Measurements from ENCODE around the gene LSP1.
"Not testable (repeated sequence)": the region's sequence is repeated elsewhere in the genome, so short reads cannot be mapped to it uniquely, and the experiment has no call there.

Gene LSP1

GRCh38 chr11:1879342-1879940 lies 26.6 kb downstream of the LSP1 start:
- DNase-seq = no peak

- no peak for DNase-seq
Measured at GRCh38 chr11:1879941-1880720, 27.2 kb downstream of the LSP1 start.

GRCh38 chr11:1880746-1881441 lies 28.0 kb downstream of the LSP1 start:
- DNase-seq = no peak

DNA sequence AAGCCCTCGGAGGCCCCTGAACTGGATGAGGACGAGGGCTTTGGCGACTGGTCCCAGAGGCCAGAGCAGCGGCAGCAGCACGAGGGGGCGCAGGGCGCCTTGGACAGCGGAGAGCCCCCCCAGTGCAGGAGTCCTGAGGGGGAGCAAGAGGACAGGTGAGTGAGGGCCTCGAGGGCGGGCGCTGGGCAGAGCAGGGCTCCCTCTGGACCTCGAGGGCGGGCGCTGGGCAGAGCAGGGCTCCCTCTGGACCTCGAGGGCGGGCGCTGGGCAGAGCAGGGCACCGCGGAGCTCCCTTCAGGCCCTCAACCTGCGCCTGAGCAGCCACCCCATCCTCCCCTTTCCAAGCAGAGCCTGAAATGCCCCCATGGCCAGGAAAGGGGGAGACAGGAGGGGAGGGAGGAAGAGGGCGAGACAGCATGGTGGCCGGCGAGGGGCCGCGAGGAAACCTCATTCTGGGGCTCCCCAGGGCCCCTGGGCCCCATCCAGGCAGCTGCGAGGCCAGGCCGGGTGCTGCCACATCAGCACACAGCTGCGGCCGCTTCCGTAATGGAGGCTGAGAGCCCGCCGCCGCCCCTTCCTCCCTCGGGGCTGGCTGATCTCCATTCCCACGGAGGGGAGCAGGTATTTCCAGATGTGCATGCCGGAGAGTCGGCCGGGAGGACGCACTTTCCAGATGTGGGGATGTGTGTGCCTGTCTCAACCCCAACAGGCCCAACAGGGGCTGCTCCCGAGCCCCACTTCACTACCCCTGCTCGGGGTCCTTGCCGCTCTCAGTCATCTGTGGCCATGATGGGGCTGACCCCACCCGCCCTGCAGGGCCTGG lies 28.8 kb downstream of the LSP1 start:
- DNase-seq = no peak

- DNase-seq = peak; percentile 68
Measured at GRCh38 chr11:1882265-1883238, 29.7 kb downstream of the LSP1 start.

- no peak for DNase-seq
Measured at GRCh38 chr11:1883346-1884302, 30.7 kb downstream of the LSP1 start.

- DNase-seq = no peak
Measured at GRCh38 chr11:1884303-1884700, 31.4 kb downstream of the LSP1 start.

DNA sequence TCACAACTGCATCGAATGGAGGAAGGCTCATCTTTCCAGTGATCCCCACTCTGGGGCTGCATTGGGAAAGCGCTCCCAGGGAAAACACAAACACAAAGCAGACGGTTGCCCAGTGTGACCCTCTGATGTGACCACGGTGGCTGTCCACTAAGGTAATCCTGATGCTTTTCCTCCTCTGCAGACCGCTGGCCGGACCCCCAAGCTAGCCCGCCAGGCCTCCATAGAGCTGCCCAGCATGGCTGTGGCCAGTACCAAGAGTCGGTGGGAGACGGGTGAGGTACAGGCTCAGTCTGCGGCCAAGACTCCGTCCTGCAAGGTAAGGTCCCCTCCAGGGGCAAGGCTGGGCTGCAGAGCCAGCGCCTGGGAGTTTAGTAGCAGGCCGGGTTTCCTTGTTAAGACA lies 33.7 kb downstream of the LSP1 start:
- DNase-seq = not testable (repeated sequence)

DNA sequence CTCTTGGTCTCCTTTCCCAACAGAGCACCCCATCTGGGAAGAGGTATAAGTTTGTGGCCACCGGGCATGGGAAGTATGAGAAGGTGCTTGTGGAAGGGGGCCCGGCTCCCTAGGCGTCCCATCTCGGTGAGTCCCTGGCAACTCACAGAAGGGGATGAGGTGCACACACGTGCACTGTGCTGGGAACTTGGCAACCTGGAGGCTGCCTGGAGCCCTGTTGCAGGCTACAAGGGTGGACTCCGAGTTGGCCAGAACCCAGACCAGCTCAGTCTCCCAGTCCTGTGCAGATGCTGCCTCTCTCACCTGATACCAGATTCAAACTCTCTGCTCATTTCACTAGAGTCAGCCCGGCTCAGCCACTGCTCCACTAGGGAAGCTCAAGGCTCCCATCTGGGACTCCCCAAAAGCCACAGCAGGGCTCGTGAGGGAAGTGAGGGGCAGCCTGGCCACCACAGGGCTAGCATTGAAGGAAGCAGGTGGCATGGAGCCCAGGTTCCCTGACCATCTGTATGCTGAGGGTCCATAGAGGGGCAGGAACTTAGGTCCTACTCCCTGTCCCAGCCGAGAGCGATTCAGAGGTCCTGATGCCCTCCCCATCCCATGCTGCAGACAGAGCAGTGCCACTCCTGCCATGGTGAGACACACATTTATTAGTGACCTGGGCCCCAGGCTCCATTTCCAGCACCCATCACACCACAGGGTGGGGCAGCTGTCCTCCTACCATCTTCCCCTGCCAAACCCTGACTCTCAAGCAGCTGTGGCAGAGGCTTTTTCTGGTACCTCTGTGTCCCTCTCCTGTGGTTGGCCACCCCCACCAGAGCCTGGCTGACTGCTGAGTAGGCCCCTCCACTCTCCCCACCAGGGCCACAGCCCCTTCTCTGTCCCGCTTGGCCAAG lies 34.8 kb downstream of the LSP1 start:
- no peak for DNase-seq

DNA sequence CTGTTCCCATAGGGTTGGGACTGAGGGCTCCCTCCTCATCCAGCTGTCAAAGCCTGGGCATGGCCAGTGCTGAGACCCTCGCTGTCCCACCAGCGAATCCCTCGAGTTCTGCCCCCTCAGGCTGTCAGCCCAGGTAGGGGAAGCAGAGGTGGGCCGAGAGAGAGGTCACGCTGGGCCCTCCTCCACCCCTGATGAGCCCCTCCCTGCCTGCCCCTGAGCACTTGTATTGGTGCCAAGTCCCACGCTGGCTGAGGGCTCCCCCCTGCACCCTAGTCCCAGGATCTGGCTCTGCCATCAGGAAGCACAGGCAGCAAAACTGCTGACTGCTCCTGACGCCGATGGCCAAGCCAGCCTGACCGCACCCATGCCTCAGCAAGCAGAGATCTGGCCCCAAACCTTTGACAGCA lies 35.5 kb downstream of the LSP1 start:
- DNase-seq = no peak

DNA sequence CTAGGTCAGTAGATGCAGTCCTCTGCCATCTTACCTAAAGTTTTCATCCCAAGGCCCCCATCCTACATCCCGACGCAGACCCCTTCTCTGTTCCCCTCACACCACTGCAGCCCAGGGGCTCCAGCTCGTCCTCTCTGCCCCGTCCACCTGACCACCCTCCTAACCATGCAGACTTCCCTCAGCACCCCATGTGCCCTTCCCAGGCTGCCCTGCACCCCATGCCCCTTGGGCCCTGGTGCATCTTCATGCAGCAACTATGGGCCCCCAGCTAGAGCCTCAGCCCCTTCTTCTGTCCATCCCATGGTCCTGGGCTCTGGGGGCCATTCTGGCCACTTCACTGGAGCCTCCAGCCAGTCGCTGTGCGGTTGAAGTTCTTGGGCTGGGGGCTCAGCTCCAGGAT lies 35.9 kb downstream of the LSP1 start:
- DNase-seq = no peak

DNA sequence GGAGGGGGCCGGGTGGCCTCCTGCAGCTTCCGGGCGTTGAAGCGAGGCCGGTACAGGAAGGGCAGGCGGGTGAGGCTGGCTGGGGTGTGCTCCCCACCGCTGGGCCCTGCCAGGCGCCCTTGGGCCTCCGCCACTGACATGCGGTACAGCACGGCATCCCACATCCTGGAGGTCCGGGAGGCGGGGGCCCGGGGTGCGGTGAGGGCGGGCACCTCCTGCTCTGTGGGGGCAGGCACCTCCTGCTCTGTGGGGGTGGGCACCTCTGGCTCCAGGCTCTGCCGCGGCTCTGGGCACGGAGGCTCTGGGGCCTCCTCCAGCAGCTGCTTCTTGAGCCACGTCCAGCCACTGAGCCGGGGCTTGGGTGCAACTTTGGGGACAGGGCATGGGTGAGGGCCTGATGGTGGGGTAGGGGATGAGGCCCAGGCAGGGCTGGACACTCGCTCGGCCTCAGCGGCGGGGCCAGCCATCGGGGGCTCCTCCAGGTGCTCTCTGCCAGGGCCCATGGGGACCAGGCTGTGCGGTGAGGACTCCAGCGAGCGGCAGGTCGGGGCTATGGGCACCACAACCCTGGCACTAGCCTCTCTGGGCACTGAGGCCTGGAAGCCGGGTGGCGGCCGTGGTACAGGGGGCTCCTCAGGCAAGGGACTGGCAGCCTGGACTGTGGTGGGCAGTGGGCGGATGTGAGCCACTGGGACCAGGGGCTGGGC lies 36.5 kb downstream of the LSP1 start:
- peak; percentile 43 for DNase-seq

GRCh38 chr11:1889941-1890855 lies 37.3 kb downstream of the LSP1 start:
- DNase-seq = no peak

DNA sequence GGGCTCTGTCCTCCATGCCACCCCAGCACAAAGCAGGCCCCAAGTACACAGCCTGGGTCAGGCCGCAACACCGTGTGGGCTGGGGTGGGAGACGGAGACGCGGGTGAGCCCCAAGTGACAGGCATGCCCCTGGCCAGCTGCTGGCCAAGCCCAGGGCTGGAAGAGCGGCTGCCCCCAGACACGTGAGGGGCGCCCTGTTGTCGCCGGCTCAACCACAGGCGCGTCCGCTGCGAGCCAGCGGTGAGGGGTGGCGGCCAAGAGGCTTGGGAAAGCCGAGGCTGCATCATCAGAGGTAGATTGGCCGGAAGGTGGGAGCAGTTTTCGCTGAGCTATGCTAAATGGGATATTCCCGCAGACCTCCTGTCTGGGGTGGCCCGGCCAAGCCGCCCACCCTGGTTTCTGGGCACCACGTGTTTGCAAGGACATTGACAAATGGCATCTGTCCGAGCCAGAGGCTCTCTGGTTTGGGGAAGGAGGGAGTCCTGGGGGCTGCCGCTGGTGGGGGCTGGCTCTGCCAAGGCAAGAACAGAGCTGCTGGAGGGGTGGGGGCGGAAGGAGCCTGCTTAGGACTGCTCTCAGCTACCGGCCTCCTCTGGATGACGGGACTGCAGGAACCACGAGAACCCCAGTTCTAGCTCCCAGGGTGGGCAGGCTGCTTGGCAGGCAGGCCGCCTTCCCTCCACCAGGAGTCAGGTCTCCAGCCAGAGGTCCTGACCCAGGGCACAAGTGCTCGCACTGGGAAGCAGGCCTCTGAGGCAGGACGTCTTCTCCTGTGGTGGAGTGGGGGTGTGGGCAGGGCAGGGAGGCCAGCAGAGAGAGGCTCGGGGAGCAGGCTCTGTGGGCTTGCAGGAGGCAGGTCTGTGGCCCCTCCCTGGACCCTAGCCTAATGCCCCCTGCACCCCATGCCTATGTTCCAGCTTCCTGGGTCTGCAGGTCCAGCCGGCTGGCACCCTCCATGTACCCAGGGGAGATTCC lies 38.3 kb downstream of the LSP1 start:
- no peak for DNase-seq

DNA sequence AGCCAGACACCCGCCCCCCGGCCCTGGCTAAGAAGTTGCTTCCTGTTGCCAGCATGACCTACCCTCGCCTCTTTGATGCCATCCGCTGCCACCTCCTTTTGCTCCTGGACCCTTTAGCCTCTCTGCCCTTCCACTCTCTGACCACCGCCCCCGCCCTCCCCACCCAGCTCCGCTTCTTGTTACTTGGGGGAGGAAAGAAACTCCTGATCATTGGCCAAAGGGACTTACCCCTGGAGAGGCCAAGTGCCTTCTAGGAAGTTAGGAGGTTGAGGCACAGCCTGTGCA lies 38.9 kb downstream of the LSP1 start, which contains the start of gene PRR33:
TSS of gene PRR33 (minus strand) at position 65 of the 285 bp plus-strand sequence. CDS start 1,311 bp downstream, outside the sequence.
- DNase-seq = no peak

DNA sequence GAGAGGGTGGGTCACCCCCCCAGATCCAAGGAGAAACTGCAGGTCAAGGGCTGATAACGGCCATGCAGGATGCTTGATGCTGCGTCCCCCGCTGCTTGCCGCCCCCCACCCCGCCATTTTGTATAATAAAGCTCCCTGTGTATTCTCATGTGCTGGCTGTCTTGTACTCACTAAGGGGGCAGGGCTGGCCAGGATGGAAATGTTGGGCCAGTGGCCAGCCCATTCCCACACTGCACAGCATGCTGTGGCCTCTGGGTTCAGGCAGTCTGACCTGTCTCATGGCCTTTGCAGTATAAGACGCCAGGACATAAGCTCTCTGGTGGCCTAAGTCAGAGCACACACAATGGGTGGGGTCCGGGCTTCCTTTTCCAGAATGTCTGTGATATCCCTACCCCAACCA lies 39.2 kb downstream of the LSP1 start:
- DNase-seq = no peak

DNA sequence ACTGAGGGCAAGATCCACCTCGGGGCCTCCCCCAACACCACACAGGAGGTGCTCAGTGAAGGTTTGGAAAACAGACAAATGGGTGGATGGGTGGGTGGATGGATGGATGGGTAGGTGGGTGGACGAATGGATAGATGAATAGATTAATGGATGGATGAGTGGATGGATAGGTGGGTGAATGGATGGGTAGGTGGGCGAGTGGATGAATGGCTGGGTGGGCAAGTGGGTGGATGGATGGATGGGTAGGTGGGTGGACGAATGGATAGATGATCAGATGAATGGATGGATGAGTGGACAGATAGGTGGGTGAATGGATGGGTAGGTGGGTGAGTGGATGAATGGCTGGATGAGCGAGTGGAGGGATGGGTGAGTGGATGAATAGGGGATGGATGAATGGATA lies 39.7 kb downstream of the LSP1 start:
- DNase-seq = no peak

Data from activated CD4-positive, alpha-beta T cell treated with anti-CD3 and anti-CD28 coated beads for 1 hour (primary cell).